Endothelial cell of umbilical vein (primary cell): ENCODE data around the gene CTSW. TPM values are rescaled to one million over a fixed set of nuclear protein-coding genes. Genes with fewer than 3 reads are reported as not detected.
"Not testable (repeated sequence)": the region's sequence is repeated elsewhere in the genome, so short reads cannot be mapped to it uniquely, and the experiment has no call there.

ENCODE experiments used
- BruUV-seq: library from RNA; stranded (reverse); fragments of 400-500 nt; replicated peaks from 2 replicates; lab custom pipeline; 2021; lab: Mats Ljungman, UMichigan
- CTCF ChIA-PET: fragments of 300-600, 350-600 bp; sonication (Branson Sonifier 250); formaldehyde crosslinking; loops from one replicate; lab custom pipeline; 2021; ENCODE audit warnings: antibody characterized with exemption, inconsistent platforms; lab: Charles Lee
- POLR2A ChIA-PET: fragments of 300-600, 350-600 bp; sonication (Branson Sonifier 250); formaldehyde crosslinking; loops from one replicate; lab custom pipeline; 2021; ENCODE audit warnings: antibody characterized with exemption, inconsistent platforms; lab: Charles Lee
- DNase-seq: peaks from one replicate; pipeline ENCODE4 v3.0.0-alpha.2; 2011; ENCODE audit warnings: low read depth, low spot score
- FAIRE-seq: peaks from 2 replicates; lab custom pipeline; 2011; peaks lifted over from hg19 to GRCh38; lab: Jason Lieb, UNC
- H2AFZ ChIP-seq: 2 replicates; pipeline ENCODE4 v1.6.0; 2012; ENCODE audit warnings: low read depth, low read length, control low read depth, inconsistent platforms
- H3K27ac ChIP-seq: 2 replicates; pipeline ENCODE4 v1.5.1; 2011; ENCODE audit warnings: low read depth, mild to moderate bottlenecking, control low read depth, low read length, moderate library complexity; ENCODE audit not compliant: insufficient read depth
- H3K27me3 ChIP-seq, 2 experiments: 2 replicates each; pipeline versions ENCODE4 v1.6.0 to v1.6.1; 2011; ENCODE audit warnings: low read length in 2 of 2, mixed read lengths in 1 of 2; ENCODE audit not compliant: control insufficient read depth in 2 of 2, insufficient read depth in 2 of 2
- H3K36me3 ChIP-seq, 2 experiments: 2 replicates in 1 of 2; 3 replicates in 1 of 2; pipeline ENCODE4 v1.5.1; 2011; ENCODE audit warnings: low read length in 2 of 2, mild to moderate bottlenecking in 1 of 2, moderate library complexity in 1 of 2; ENCODE audit not compliant: control insufficient read depth in 2 of 2, insufficient read depth in 2 of 2; ENCODE audit errors: extremely low read depth in 1 of 2
- H3K4me1 ChIP-seq: 3 replicates; pipeline ENCODE4 v1.5.1; 2011; ENCODE audit warnings: mild to moderate bottlenecking, low read length; ENCODE audit not compliant: control insufficient read depth, insufficient read depth; ENCODE audit errors: extremely low read depth
- H3K4me2 ChIP-seq: 2 replicates; pipeline ENCODE4 v1.6.1; 2011; ENCODE audit warnings: low read length, control low read depth, mixed read lengths; ENCODE audit not compliant: insufficient read depth
- H3K4me3 ChIP-seq, 3 experiments: fragments of 200-600 bp in 1 of 3; sonication (generic), shearing (Covaris generic) in 1 of 3; replicated peaks in 1 of 3; 2 replicates each; pipeline ENCODE4 v1.5.1; 2011 to 2016; ENCODE audit warnings: control low read depth in 3 of 3, low read length in 3 of 3, mild to moderate bottlenecking in 2 of 3, inconsistent platforms in 1 of 3, low read depth in 1 of 3, moderate library complexity in 1 of 3; ENCODE audit not compliant: insufficient read depth in 1 of 3
- H3K79me2 ChIP-seq: 2 replicates; pipeline ENCODE4 v1.6.0; 2012; ENCODE audit warnings: low read length, inconsistent platforms; ENCODE audit not compliant: control insufficient read depth, insufficient read depth
- H3K9ac ChIP-seq: replicated peaks from 2 replicates; pipeline ENCODE3; 2011; ENCODE audit warnings: low read length, control low read depth; ENCODE audit not compliant: insufficient read depth; ENCODE audit errors: extremely low read depth
- H3K9me1 ChIP-seq: replicated peaks from 3 replicates; pipeline ENCODE4 v1.6.0; 2011; ENCODE audit warnings: mild to moderate bottlenecking, low read length; ENCODE audit not compliant: control insufficient read depth, insufficient read depth; ENCODE audit errors: extremely low read depth
- H3K9me3 ChIP-seq: replicated peaks from 2 replicates; pipeline ENCODE4 v1.5.1; 2012; ENCODE audit warnings: low read length, inconsistent platforms; ENCODE audit not compliant: control insufficient read depth, insufficient read depth
- H4K20me1 ChIP-seq: replicated peaks from 2 replicates; pipeline ENCODE3; 2011; ENCODE audit warnings: mild to moderate bottlenecking, low read length; ENCODE audit not compliant: control insufficient read depth, insufficient read depth; ENCODE audit errors: extremely low read depth
- CTCF ChIP-seq, 2 donors: IDR thresholded peaks; 1 replicate in 1 of 2; 2 replicates in 1 of 2; pipeline ENCODE4 v1.5.1; 2011; ENCODE audit warnings: low read length in 2 of 2, mild to moderate bottlenecking in 2 of 2, moderate library complexity in 2 of 2, control low read depth in 1 of 2, inconsistent platforms in 1 of 2, low read depth in 1 of 2; ENCODE audit not compliant: insufficient read depth in 1 of 2; ENCODE audit errors: extremely low read depth in 1 of 2
- FOS ChIP-seq: IDR thresholded peaks from 2 replicates; pipeline ENCODE4 v1.6.1; 2011; ENCODE audit warnings: mild to moderate bottlenecking, low read length, moderate library complexity, borderline replicate concordance; ENCODE audit not compliant: insufficient read depth
- JUN ChIP-seq: IDR thresholded peaks from 2 replicates; pipeline ENCODE4 v1.6.1; 2011; ENCODE audit warnings: borderline replicate concordance, low read depth; ENCODE audit not compliant: insufficient read length, insufficient read depth
- MAX ChIP-seq: IDR thresholded peaks from 2 replicates; pipeline ENCODE4 v1.6.1; 2011; ENCODE audit not compliant: insufficient read depth, insufficient read length
- POLR2A ChIP-seq: IDR thresholded peaks from 2 replicates; pipeline ENCODE4 v1.6.1; 2012; ENCODE audit warnings: low read depth, mild to moderate bottlenecking, control low read depth, low read length
- POLR2AphosphoS5 ChIP-seq: IDR thresholded peaks from 2 replicates; pipeline ENCODE4 v1.6.1; 2012; ENCODE audit warnings: low read depth, mild to moderate bottlenecking, control low read depth, low read length, moderate library complexity; ENCODE audit not compliant: insufficient read depth
- dilution Hi-C: fragments of 300-500 bp; cut with MboI; formaldehyde crosslinking; loops from one replicate; pipeline ENCODE4 v1.15.0; 2019; ENCODE audit warnings: low sequenced_read_pairs; ENCODE audit not compliant: extremely low pct_ligation_motif_present
- intact Hi-C: fragments of 100-400 bp; cut with micrococcal nuclease; formaldehyde crosslinking; loops from one replicate; pipeline ENCODE4 v1.10.0; 2022
- polyA plus RNA-seq, 4 experiments: library from polyadenylated mRNA; depleted of rRNA in 3 of 4; stranded (reverse) in 3 of 4; unstranded in 1 of 4; fragments of >200 nt; gene quantifications; 2 replicates each; pipeline versions ENCODE4 v1.2.1 to v1.2.3, GENCODE V29; 2011 to 2012; ENCODE audit warnings: missing spikeins in 1 of 4
- total RNA-seq: library from RNA; stranded (reverse); gene quantifications from 2 replicates; pipeline ENCODE4 v1.2.3, GENCODE V29; 2021

Gene CTSW
- total and polyA plus RNA-seq, 2 donors (not counting 3 experiments of a cell fraction or from before 2014, with no cell fraction given), result not detected

GRCh38 chr11:65892137-65892540, 12.5 kb downstream of the CTSW start:
- H4K20me1 ChIP-seq, DNase-seq, BruUV-seq, intact Hi-C loops, H2AFZ ChIP-seq, FAIRE-seq, H3K36me3 ChIP-seq, H3K9me3 ChIP-seq, H3K9me1 ChIP-seq, H3K27me3 ChIP-seq, dilution Hi-C loops: not testable (repeated sequence)
- Histone ChIP-seq H3K4me3 (peak overlapping the region; percentile 10 to 92 (median 78)), H3K4me2 (peak overlapping the region; percentile 88), H3K27ac (peak overlapping the region; percentile 99), H3K4me1 (peaks cover 72% of the 10 kb centered on the region), H3K79me2 (peaks cover 67% of the 10 kb centered on the region), H3K9ac (peak overlapping the region; percentile 98)
- peak in 1 of 2 donors; percentile 1 for TF ChIP-seq CTCF (IDR thresholded peaks at IDR 0.05; ENCODE audit: extremely low read depth in 1 of 2, insufficient read depth in 1 of 2, low read depth in 1 of 2, low read length in 2 of 2)
- CTCF ChIA-PET, result interaction anchor here (0.8 to 6.7 kb wide), 10 partner anchors 7 to 123 kb away, joined by 3 to 75 read pairs (median 22); partner anchors contain the start of genes AP5B1, C11orf68, CFL1 and FOSL1
- POLR2A ChIA-PET, result interaction anchor here (1.3 to 6.7 kb wide), 5 partner anchors 8 to 172 kb away, joined by 3 to 67 read pairs (median 28); partner anchors contain the start of genes CFL1, FOSL1, MUS81 and RNASEH2C

- Histone ChIP-seq H3K4me2 (peak overlapping the region; percentile 88), H2AFZ (no peak overlapping the region), H3K79me2 (peaks cover 68% of the 10 kb centered on the region), H3K27me3 (no peaks in the 10 kb centered on the region), H3K9me3 (no peaks in the 10 kb centered on the region), H3K4me1 (peaks cover 71% of the 10 kb centered on the region), H3K9ac (peak overlapping the region; percentile 98), H3K9me1 (no peaks in the 10 kb centered on the region), H3K27ac (peak overlapping the region; percentile 99), H3K4me3 (peak overlapping the region in 2 of 3 experiments; percentile 78 to 92), H4K20me1 (no peaks in the 10 kb centered on the region), H3K36me3 (peaks cover 5 to 8% of the 10 kb centered on the region in 2 experiments)
- no TSS peak for BruUV-seq
- dilution Hi-C loops (no loop called here), intact Hi-C loops (no loop called here)
- FAIRE-seq (no peak), DNase-seq (no peak)
- no peak for TF ChIP-seq FOS
- TF ChIP-seq CTCF (IDR thresholded peaks at IDR 0.05; ENCODE audit: extremely low read depth in 1 of 2, insufficient read depth in 1 of 2, low read depth in 1 of 2, low read length in 2 of 2), result no peak
- no peak for TF ChIP-seq MAX
- peak; percentile 41 for TF ChIP-seq POLR2AphosphoS5
- peak; percentile 49 for TF ChIP-seq POLR2A
- TF ChIP-seq JUN, result no peak
- ChIA-PET POLR2A (interaction anchor here (0.7 to 6.7 kb wide), 9 partner anchors 8 to 180 kb away, joined by 3 to 67 read pairs (median 8); partner anchors contain the start of genes CFL1, FOSL1, MUS81 and RNASEH2C), CTCF (interaction anchor here (1.5 to 6.7 kb wide), 9 partner anchors 7 to 113 kb away, joined by 3 to 75 read pairs (median 21); partner anchors contain the start of genes AP5B1, C11orf68, CFL1 and FOSL1)
Measured at GRCh38 chr11:65892661-65893317, 13.2 kb downstream of the CTSW start.
